K562 (cell line): ENCODE measurements around the gene PACSIN3. TPM values are rescaled to one million over a fixed set of nuclear protein-coding genes. Genes with fewer than 3 reads are reported as not detected.

Experiments
- ATAC-seq: fragments of 200-7000 bp; cut with Tn5 transposase; 3 replicates; pipeline ENCODE4 v1.9.1; 2020; ENCODE audit warnings: moderate library complexity
- Bru-seq: library from RNA; stranded (reverse); fragments of 400-500 nt; gene quantifications from one replicate; lab custom pipeline; 2021; lab: Mats Ljungman, UMichigan
- BruChase-seq, 2 experiments: library from RNA; stranded (reverse); fragments of 400-500 nt; gene quantifications; one replicate each; lab custom pipeline; 2021; lab: Mats Ljungman, UMichigan
- BruUV-seq: library from RNA; stranded (reverse); fragments of 400-500 nt; replicated peaks from 2 replicates; lab custom pipeline; 2021; lab: Mats Ljungman, UMichigan
- CTCF ChIA-PET: fragments of 300-600 bp; formaldehyde crosslinking; extraction: SDS; loops from one replicate; lab custom pipeline; 2021; ENCODE audit warnings: low intra/inter-chr PET ratio; lab: Yijun Ruan, JAX
- POLR2A ChIA-PET: fragments of 300-600, 350-650 bp; sonication (Branson Sonifier 250); formaldehyde crosslinking; extraction: SDS; loops from one replicate; lab custom pipeline; 2021; ENCODE audit warnings: antibody characterized with exemption, inconsistent platforms; lab: Yijun Ruan, JAX
- DNase-seq, 4 experiments: peaks; one replicate each; pipeline versions ENCODE4 v3.0.0 to v3.0.0-alpha.2; 2011 to 2018; ENCODE audit warnings: low spot score in 3 of 4, mixed read lengths in 3 of 4; ENCODE audit errors: extremely low read depth in 1 of 4
- FAIRE-seq: peaks from 2 replicates; lab custom pipeline; 2011; peaks lifted over from hg19 to GRCh38; lab: Jason Lieb, UNC
- H2AFZ ChIP-seq: 2 replicates; pipeline ENCODE4 v1.6.0; 2011; ENCODE audit warnings: low read depth, low read length, control low read depth, inconsistent platforms
- H3K27ac ChIP-seq: fragments of 200-600 bp; 3 replicates; pipeline ENCODE4 v1.8.0; 2011; ENCODE audit warnings: low read depth, mild to moderate bottlenecking, control low read depth, inconsistent platforms, low read length, moderate library complexity, mixed read lengths; ENCODE audit errors: extremely low read depth
- H3K27me3 ChIP-seq, 2 experiments: fragments of 300-600 bp in 1 of 2; 2 replicates in 1 of 2; 3 replicates in 1 of 2; pipeline versions ENCODE4 v1.6.0 to v1.8.0; 2011; ENCODE audit warnings: inconsistent platforms in 2 of 2, low read length in 2 of 2, mild to moderate bottlenecking in 1 of 2, mixed read lengths in 1 of 2, moderate library complexity in 1 of 2; ENCODE audit not compliant: control insufficient read depth in 2 of 2, insufficient read depth in 2 of 2
- H3K36me3 ChIP-seq: fragments of 300-600 bp; 3 replicates; pipeline ENCODE4 v1.8.0; 2011; ENCODE audit warnings: mild to moderate bottlenecking, low read length, inconsistent platforms; ENCODE audit not compliant: control insufficient read depth, insufficient read depth
- H3K4me1 ChIP-seq, 2 experiments: fragments of 200-600 bp in 1 of 2; replicated peaks in 1 of 2; 2 replicates in 1 of 2; 3 replicates in 1 of 2; pipeline versions ENCODE4 v1.5.1 to v1.8.0; 2011; ENCODE audit warnings: inconsistent platforms in 2 of 2, low read length in 2 of 2, mild to moderate bottlenecking in 1 of 2, mixed read lengths in 1 of 2, moderate library complexity in 1 of 2; ENCODE audit not compliant: control insufficient read depth in 2 of 2, insufficient read depth in 2 of 2
- H3K4me2 ChIP-seq: 2 replicates; pipeline ENCODE4 v1.6.1; 2011; ENCODE audit warnings: low read length, control low read depth, inconsistent platforms, mixed read lengths; ENCODE audit not compliant: insufficient read depth
- H3K4me3 ChIP-seq: fragments of 200-600 bp; sonication (generic), shearing (Covaris generic); 2 replicates; pipeline ENCODE4 v1.5.1; 2016; ENCODE audit warnings: control low read depth, inconsistent platforms
- H3K79me2 ChIP-seq: fragments of 200-600 bp; 3 replicates; pipeline ENCODE4 v1.8.0; 2011; ENCODE audit warnings: low read length, inconsistent platforms; ENCODE audit not compliant: control insufficient read depth, insufficient read depth
- H3K9ac ChIP-seq, 2 experiments: 2 replicates each; pipeline versions ENCODE4 v1.6.0 to v1.6.1; 2011; ENCODE audit warnings: low read depth in 2 of 2, low read length in 2 of 2, control low read depth in 1 of 2, inconsistent platforms in 1 of 2, mild to moderate bottlenecking in 1 of 2, mixed read lengths in 1 of 2; ENCODE audit not compliant: insufficient read depth in 1 of 2
- H3K9me1 ChIP-seq: one replicate; pipeline ENCODE4 v1.6.0; 2011; ENCODE audit warnings: inconsistent platforms, mild to moderate bottlenecking, low read length, moderate library complexity; ENCODE audit not compliant: control insufficient read depth, insufficient read depth
- H3K9me3 ChIP-seq: replicated peaks from 2 replicates; pipeline ENCODE4 v1.5.1; 2011; ENCODE audit warnings: low read depth, low read length, inconsistent platforms; ENCODE audit not compliant: control insufficient read depth, insufficient read depth
- H4K20me1 ChIP-seq: replicated peaks from 2 replicates; pipeline ENCODE4 v1.6.1; 2011; ENCODE audit warnings: low read length, inconsistent platforms, mixed read lengths; ENCODE audit not compliant: control insufficient read depth, insufficient read depth
- FOXP1 ChIP-seq: sonication (generic); formaldehyde crosslinking; IDR thresholded peaks from 2 replicates; pipeline ENCODE4 v1.8.0; 2022; ENCODE audit warnings: mild to moderate bottlenecking, missing genetic modification reagents
- GTF2E2 ChIP-seq: fragments of 200-800 bp; sonication (Bioruptor generic); IDR thresholded peaks from 2 replicates; pipeline ENCODE4 v1.6.1; 2016; ENCODE audit warnings: missing genetic modification characterization, missing compliant biosample characterization
- NCOA6 ChIP-seq: fragments of 450-650 bp; IDR thresholded peaks from 2 replicates; pipeline ENCODE4 v1.6.1; 2017; ENCODE audit warnings: mild to moderate bottlenecking
- NFIC ChIP-seq: fragments of 450-650 bp; IDR thresholded peaks from 2 replicates; pipeline ENCODE4 v1.6.1; 2017; ENCODE audit warnings: mild to moderate bottlenecking, inconsistent platforms
- PHF8 ChIP-seq: fragments of 200-600 bp; sonication (generic); IDR thresholded peaks from 2 replicates; pipeline ENCODE4 v1.6.1; 2012; ENCODE audit warnings: mixed run types, mild to moderate bottlenecking, inconsistent platforms, low read length, moderate library complexity, borderline replicate concordance
- ZBTB17 ChIP-seq: fragments of 450-650 bp; formaldehyde crosslinking; IDR thresholded peaks from 2 replicates; pipeline ENCODE4 v1.4.0; 2020; ENCODE audit warnings: mild to moderate bottlenecking
- ZNF696 ChIP-seq: fragments of 250-450 bp; sonication (Bioruptor Pico); conservative IDR thresholded peaks from 2 replicates; pipeline ENCODE4 v1.4.0; 2020; ENCODE audit warnings: mild to moderate bottlenecking, moderate library complexity
- ZNF764 ChIP-seq: fragments of 250-450 bp; sonication (Bioruptor Pico); IDR thresholded peaks from 2 replicates; pipeline ENCODE4 v1.4.0; 2020; ENCODE audit warnings: low read depth, mild to moderate bottlenecking, moderate library complexity
- WGBS: fragments of 100-300 bp; shearing (Covaris generic); methylation state at CpG from one replicate; pipeline ENCODE4 v1.1.6; 2016; ENCODE audit warnings: low coverage, mixed read lengths; ENCODE audit not compliant: insufficient coverage; ENCODE audit errors: missing lambda C conversion rate; 5-methylcytosine and 5-hydroxymethylcytosine counted together
- in situ Hi-C: fragments of 300-500 bp; cut with MboI; formaldehyde crosslinking; loops from 4 replicates; pipeline ENCODE4 v1.15.0; 2018; ENCODE audit warnings: inconsistent platforms, mixed read lengths
- intact Hi-C: fragments of 100-400 bp; cut with micrococcal nuclease; formaldehyde crosslinking; loops from 2 replicates; pipeline ENCODE4 v1.14.2; 2022
- long read RNA-seq, 3 experiments: library from polyadenylated mRNA in 2 of 3; library from RNA in 1 of 3; unstranded in 2 of 3; stranded (forward) in 1 of 3; transcript quantifications; one replicate each; pipeline ENCODE4 v2.0.0, GENCODE V29; 2019 to 2022
- polyA minus RNA-seq, 3 experiments: library from RNA; depleted of rRNA, polyadenylated mRNA; stranded (reverse); fragments of >200 nt; gene quantifications; 2 replicates each; pipeline ENCODE4 v1.2.3, GENCODE V29; 2011
- polyA plus RNA-seq, 8 experiments: library from polyadenylated mRNA; depleted of rRNA in 4 of 8; stranded (reverse) in 5 of 8; unstranded in 3 of 8; fragments of >200 nt; fragmentation: Nextera tagmentation in 2 of 8; fragmentation: Illumina TruSeq in 1 of 8; extraction: Ambion mirVana in 2 of 8; extraction: Trizol in 1 of 8; gene quantifications; 2 replicates each; pipeline versions ENCODE4 v1.2.1 to v1.2.3, GENCODE V29; 2011 to 2014; ENCODE audit warnings: inconsistent platforms in 1 of 8, missing spikeins in 1 of 8
- total RNA-seq, 7 experiments: library from RNA; depleted of rRNA in 6 of 7; stranded (reverse); fragments of >200 nt in 6 of 7; fragmentation: Illumina TruSeq in 2 of 7; extraction: Trizol in 2 of 7; gene quantifications; 2 replicates each; pipeline versions ENCODE4 v1.2.1 to v1.2.3, GENCODE V29; 2011 to 2021; ENCODE audit warnings: low replicate concordance in 1 of 7

The PACSIN3 gene
- total RNA-seq (2011; cell fraction: chromatin; rRNA removed; ENCODE audit: low replicate concordance): 3.9 and 14.6 TPM in 2 replicates
- 11.6 and 12.7 TPM in 2 replicates for total RNA-seq (2011; cell fraction: nucleolus; rRNA removed)
- 6.0 and 7.3 TPM in 2 replicates for total RNA-seq (2011; cell fraction: nucleoplasm; rRNA removed)
- total RNA-seq (2014; rRNA removed): 15.5 and 18.8 TPM in 2 replicates
- total RNA-seq (2014; rRNA removed; fragmentation: Illumina TruSeq; extraction: Trizol): 1.5 and 3.5 TPM in 2 replicates
- 8.8 and 9.6 TPM in 2 replicates for total RNA-seq (2015; rRNA removed; fragmentation: Illumina TruSeq; extraction: Trizol)
- total RNA-seq (2021): 13.8 and 18.1 TPM in 2 replicates
- polyA plus RNA-seq (2011; rRNA removed): 6.8 and 7.1 TPM in 2 replicates
- 6.5 and 12.3 TPM in 2 replicates for polyA plus RNA-seq (2011; cell fraction: cytosol; rRNA removed)
- polyA plus RNA-seq (2011; cell fraction: nucleus; rRNA removed): 6.2 and 9.6 TPM in 2 replicates
- polyA plus RNA-seq (2012): 7.3 and 10.4 TPM in 2 replicates
- polyA plus RNA-seq (2014; fragmentation: Illumina TruSeq; extraction: Trizol): 7.1 and 9.8 TPM in 2 replicates
- polyA plus RNA-seq (2014; fragmentation: Nextera tagmentation; extraction: Ambion mirVana): under 1 TPM; 0.13 to 0.17 TPM
- 14.5 and 15.0 TPM in 2 replicates for polyA plus RNA-seq (2014; rRNA removed)
- 1.9 and 3.0 TPM in 2 replicates for polyA minus RNA-seq (2011; rRNA and poly(A)+ RNA removed)
- polyA minus RNA-seq (2011; cell fraction: cytosol; rRNA and poly(A)+ RNA removed): 8.0 and 17.4 TPM in 2 replicates
- 4.7 and 5.0 TPM in 2 replicates for polyA minus RNA-seq (2011; cell fraction: nucleus; rRNA and poly(A)+ RNA removed)
- percentile 60 among the genes with signal in this experiment for Bru-seq, nascent RNA
- BruChase-seq, experiment 1, labeled RNA remaining after a 2-hour chase: percentile 49 among the genes with signal in this experiment
- BruChase-seq, experiment 2, labeled RNA remaining after a 6-hour chase: percentile 46 among the genes with signal in this experiment
- long read RNA-seq, experiment 1, transcript PACSIN3-201 (11 exons, 1,843 nt): major isoform, 39 of 55 reads
- long read RNA-seq, experiment 1, partial matches to known transcripts: 2 of 55 reads
- long read RNA-seq, experiment 1, other reads (novel, unspliced or antisense): 14 of 55 reads
- long read RNA-seq, experiment 2, partial matches to known transcripts: 3 of 10 reads
- long read RNA-seq, experiment 2, other reads (novel, unspliced or antisense): 7 of 10 reads
- long read RNA-seq, experiment 3, transcript PACSIN3-201 (11 exons, 1,843 nt): major isoform, 5 of 9 reads
- long read RNA-seq, experiment 3, partial matches to known transcripts: 1 of 9 reads
- long read RNA-seq, experiment 3, other reads (novel, unspliced or antisense): 3 of 9 reads

DNA sequence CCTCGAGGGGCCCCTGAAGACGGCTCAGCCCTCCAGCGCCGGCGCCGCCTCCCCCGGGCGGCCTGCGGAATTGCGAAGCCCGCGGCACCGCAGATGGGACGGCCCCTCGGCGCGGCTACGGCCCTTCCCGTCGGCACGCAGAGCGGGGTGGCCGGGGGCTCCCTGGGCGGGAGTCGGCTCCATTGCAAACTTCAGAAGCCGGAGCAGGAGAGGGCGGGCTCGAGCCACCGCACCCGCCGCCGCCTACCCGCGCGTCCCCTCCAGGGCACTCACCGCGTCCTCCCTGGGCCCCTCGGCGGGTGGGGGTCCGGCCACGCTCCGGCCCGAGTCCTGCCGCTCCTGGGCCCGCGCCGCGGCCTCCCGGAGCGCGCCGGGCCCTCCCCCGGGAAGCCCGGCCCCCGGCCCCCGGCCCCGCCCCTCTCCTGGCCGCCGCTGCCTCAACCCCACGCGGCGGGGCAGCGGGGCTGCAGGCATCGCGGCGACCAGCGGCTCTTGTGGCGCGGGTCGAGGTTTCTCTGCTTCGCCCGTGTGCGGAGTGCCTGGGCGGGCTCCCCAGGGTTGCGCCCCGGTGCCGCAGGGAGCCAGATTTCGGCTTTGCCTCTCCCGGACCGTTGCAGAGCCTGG lies at the start of gene PACSIN3:
PACSIN3 (minus strand) TSS at position 359 of the 624 bp plus-strand sequence. CDS start 3,707 bp downstream, outside the sequence.
- BruUV-seq: no TSS peak
- Histone ChIP-seq H3K9me3 (no peaks in the 10 kb centered on the region), H3K9me1 (no peaks in the 10 kb centered on the region), H3K4me2 (peak within 1 kb of the TSS; percentile 72), H3K4me3 (peak within 1 kb of the TSS; percentile 61), H3K27ac (peak within 1 kb of the TSS; percentile 56; the same call in 1 of the 3 replicates), H4K20me1 (no peaks in the 10 kb centered on the region), H3K79me2 (no peaks in the 10 kb centered on the region), H3K4me1 (peaks cover 7 to 37% of the 10 kb centered on the region in 2 experiments), H3K9ac (peak within 1 kb of the TSS; percentile 64 to 93), H2AFZ (peak within 1 kb of the TSS; percentile 86), H3K27me3 (peaks cover 2 to 7% of the 10 kb centered on the region in 2 experiments; a peak in 2 of 5 replicates), H3K36me3 (no peaks in the 10 kb centered on the region)
- ChIA-PET CTCF (no interaction called here), POLR2A (interaction anchor here (0.9 to 2.4 kb wide), 2 partner anchors 8 to 29 kb away, joined by 5 to 11 read pairs; partner anchors contain the start of gene DDB2)
- intact Hi-C loops: no loop called here
- ATAC-seq (peak; percentile 87), FAIRE-seq (no peak), DNase-seq (peak; percentile 64 to 94 (median 90))
- in situ Hi-C loops: no loop called here
- 2% methylated on average over 31 of the region's 80 CpGs for WGBS
- no peak for TF ChIP-seq GTF2E2 (tag)
- TF ChIP-seq NFIC: peak; percentile 27; the same call in 1 of the 2 replicates
- no peak for TF ChIP-seq ZNF696 (CRISPR knock-in tag)
- TF ChIP-seq ZNF764 (CRISPR knock-in tag): no peak
- no peak for TF ChIP-seq FOXP1
- peak; percentile 24; the same call in 1 of the 2 replicates for TF ChIP-seq NCOA6
- no peak for TF ChIP-seq ZBTB17
- TF ChIP-seq PHF8: peak; percentile 76; the same call in 1 of the 2 replicates
